Stimulated activated CD8-positive, alpha-beta memory T cell treated with anti-CD3 and anti-CD28 coated beads, Interleukin-4, amount 100 ng/mL, for 48 hours (primary cell): ENCODE data around the gene SRPRB.

Experiments
- DNase-seq: peaks from one replicate; pipeline ENCODE4 v3.0.0-alpha.2; 2020

SRPRB gene

GRCh38 chr3:133805702-133806475 is at the start of gene SRPRB:
Gene SRPRB, plus strand, starts transcription at chr3:133805815. Its CDS starts 34 bp downstream, at chr3:133805849.
- DNase-seq = peak; percentile 95

- DNase-seq = no peak
Observed at GRCh38 chr3:133756716-133757694, 48.6 kb upstream of the SRPRB start.

- no peak for DNase-seq
Observed at GRCh38 chr3:133757701-133758567, 47.7 kb upstream of the SRPRB start.

- DNase-seq = no peak
Observed at GRCh38 chr3:133758568-133758928, 47.1 kb upstream of the SRPRB start.

- no peak for DNase-seq
Observed at GRCh38 chr3:133758964-133759739, 46.5 kb upstream of the SRPRB start.

- no peak for DNase-seq
Observed at GRCh38 chr3:133759740-133760305, 45.8 kb upstream of the SRPRB start.

GRCh38 chr3:133760916-133761315 is 44.7 kb upstream of the SRPRB start:
- no peak for DNase-seq

- DNase-seq = no peak
Observed at GRCh38 chr3:133761605-133762484, 43.8 kb upstream of the SRPRB start.

- DNase-seq = no peak
Observed at GRCh38 chr3:133762539-133762938, 43.1 kb upstream of the SRPRB start.

- DNase-seq = no peak
Observed at GRCh38 chr3:133763797-133764683, 41.6 kb upstream of the SRPRB start.

- no peak for DNase-seq
Observed at GRCh38 chr3:133765256-133765655, 40.4 kb upstream of the SRPRB start.

GRCh38 chr3:133767607-133768006 is 38.0 kb upstream of the SRPRB start:
- DNase-seq = no peak

- DNase-seq = no peak
Observed at GRCh38 chr3:133769536-133769935, 36.1 kb upstream of the SRPRB start.

GRCh38 chr3:133773732-133774131 is 31.9 kb upstream of the SRPRB start:
- DNase-seq = no peak

- no peak for DNase-seq
Observed at GRCh38 chr3:133775309-133775708, 30.3 kb upstream of the SRPRB start.

- no peak for DNase-seq
Observed at GRCh38 chr3:133775835-133776234, 29.8 kb upstream of the SRPRB start.

- no peak for DNase-seq
Observed at GRCh38 chr3:133776794-133777438, 28.7 kb upstream of the SRPRB start.

- no peak for DNase-seq
Observed at GRCh38 chr3:133777807-133778568, 27.6 kb upstream of the SRPRB start.
